Measurements from ENCODE around the gene PADI6. TPM values are rescaled to one million over a fixed set of nuclear protein-coding genes. Genes with fewer than 3 reads are reported as not detected.
"Not testable (repeated sequence)": the region's sequence is repeated elsewhere in the genome, so short reads cannot be mapped to it uniquely, and the experiment has no call there.

Gene PADI6
- total RNA-seq, 1 donor from 2014 or later, result not detected

DNA sequence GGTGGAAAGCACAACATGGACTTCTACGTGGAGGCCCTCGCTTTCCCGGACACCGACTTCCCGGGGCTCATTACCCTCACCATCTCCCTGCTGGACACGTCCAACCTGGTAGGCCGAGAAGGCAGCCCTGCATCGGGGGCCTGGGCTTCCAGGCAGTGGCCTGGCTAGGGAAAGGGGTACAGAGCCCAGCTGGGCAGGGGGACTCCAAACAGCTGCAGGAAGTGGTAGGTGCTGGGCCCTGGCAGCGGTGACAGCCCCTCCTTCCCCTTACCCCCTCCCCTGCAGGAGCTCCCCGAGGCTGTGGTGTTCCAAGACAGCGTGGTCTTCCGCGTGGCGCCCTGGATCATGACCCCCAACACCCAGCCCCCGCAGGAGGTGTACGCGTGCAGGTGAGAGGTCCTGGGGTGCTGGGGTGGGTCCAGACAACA, 30.0 kb upstream of the PADI6 start:
- Mint-ChIP-seq H3K4me1 (ENCODE audit: low read depth, unreplicated experiment) (no peaks in the 10 kb centered on the region), H3K4me3 (ENCODE audit: unreplicated experiment) (no peak overlapping the region), H3K27me3 (ENCODE audit: unreplicated experiment) (peaks cover 7% of the 10 kb centered on the region), H3K27ac (ENCODE audit: unreplicated experiment) (no peak overlapping the region), H3K36me3 (ENCODE audit: unreplicated experiment) (peaks cover 14% of the 10 kb centered on the region), H3K9me3 (ENCODE audit: unreplicated experiment) (peaks cover 10% of the 10 kb centered on the region)
- TF ChIP-seq, protein P1, sequence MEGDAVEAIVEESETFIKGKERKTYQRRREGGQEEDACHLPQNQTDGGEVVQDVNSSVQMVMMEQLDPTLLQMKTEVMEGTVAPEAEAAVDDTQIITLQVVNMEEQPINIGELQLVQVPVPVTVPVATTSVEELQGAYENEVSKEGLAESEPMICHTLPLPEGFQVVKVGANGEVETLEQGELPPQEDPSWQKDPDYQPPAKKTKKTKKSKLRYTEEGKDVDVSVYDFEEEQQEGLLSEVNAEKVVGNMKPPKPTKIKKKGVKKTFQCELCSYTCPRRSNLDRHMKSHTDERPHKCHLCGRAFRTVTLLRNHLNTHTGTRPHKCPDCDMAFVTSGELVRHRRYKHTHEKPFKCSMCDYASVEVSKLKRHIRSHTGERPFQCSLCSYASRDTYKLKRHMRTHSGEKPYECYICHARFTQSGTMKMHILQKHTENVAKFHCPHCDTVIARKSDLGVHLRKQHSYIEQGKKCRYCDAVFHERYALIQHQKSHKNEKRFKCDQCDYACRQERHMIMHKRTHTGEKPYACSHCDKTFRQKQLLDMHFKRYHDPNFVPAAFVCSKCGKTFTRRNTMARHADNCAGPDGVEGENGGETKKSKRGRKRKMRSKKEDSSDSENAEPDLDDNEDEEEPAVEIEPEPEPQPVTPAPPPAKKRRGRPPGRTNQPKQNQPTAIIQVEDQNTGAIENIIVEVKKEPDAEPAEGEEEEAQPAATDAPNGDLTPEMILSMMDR (IDR thresholded peaks at IDR 0.05; ENCODE audit: partially characterized antibody, unreplicated experiment), result no peak
- DNase-seq, result no peak

DNA sequence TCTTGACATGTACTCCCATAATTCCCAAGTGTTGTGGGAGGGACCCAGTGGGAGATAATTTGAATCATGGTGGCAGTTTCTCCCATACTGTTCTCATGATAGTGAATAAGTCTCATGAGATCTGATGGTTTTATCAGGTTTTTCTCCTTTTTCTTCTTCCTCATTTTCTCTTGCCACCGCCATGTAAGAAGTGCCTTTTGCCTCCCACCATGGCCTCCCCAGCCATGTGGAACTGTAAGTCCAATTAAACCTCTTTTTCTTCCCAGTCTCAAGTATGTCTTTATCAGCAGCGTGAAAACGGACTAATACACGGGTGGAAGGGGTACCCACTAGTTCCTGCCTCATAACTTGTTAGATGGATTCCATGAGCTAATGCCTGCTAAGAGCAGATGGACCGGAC, 26.5 kb upstream of the PADI6 start:
- not testable (repeated sequence) for H3K9me3 Mint-ChIP-seq (ENCODE audit: unreplicated experiment); H3K27me3 Mint-ChIP-seq (ENCODE audit: unreplicated experiment); H3K4me1 Mint-ChIP-seq (ENCODE audit: low read depth, unreplicated experiment); H3K4me3 Mint-ChIP-seq (ENCODE audit: unreplicated experiment); DNase-seq; H3K27ac Mint-ChIP-seq (ENCODE audit: unreplicated experiment)
- H3K36me3 Mint-ChIP-seq (ENCODE audit: unreplicated experiment), result peaks cover 14% of the 10 kb centered on the region

DNA sequence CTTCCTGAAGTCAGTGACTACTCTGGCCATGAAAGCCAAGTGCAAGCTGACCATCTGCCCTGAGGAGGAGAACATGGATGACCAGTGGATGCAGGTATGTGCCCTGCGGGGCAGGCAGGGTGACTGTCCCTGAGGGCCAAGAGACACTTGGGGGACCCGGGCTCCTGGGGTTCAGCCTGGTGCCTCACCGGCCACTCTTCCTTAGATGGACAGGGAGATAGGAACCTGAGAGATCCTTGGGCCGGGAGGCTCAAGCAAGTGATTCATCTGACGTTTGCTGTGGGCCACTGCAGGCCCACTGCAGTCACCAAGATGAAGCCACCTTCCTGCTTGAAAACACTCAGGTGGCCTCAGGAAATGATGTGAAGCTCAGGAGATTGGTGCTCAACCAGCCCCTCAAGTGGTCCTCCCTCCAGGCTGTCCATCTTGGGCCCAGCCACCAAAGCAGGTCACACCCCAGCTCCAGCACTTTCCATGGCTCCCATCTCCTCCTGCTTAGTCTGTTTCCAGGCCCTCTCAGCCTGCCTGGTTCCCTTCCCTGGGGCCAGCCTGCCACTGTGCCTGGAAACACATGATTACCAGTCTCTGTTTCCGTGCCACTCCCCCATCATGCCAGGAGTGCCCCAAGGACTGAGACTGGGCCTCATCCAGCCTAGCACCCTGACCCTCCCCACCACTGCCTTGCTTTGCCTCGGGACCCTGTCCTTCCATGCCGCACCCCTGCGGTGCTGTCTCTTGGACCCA, 25.8 kb upstream of the PADI6 start:
- H3K36me3 Mint-ChIP-seq (ENCODE audit: unreplicated experiment), result peaks cover 14% of the 10 kb centered on the region
- H3K4me1 Mint-ChIP-seq (ENCODE audit: low read depth, unreplicated experiment), result no peaks in the 10 kb centered on the region
- TF ChIP-seq, protein P1 (IDR thresholded peaks at IDR 0.05; ENCODE audit: partially characterized antibody, unreplicated experiment), result no peak
- no peak overlapping the region for H3K27ac Mint-ChIP-seq (ENCODE audit: unreplicated experiment)
- H3K9me3 Mint-ChIP-seq (ENCODE audit: unreplicated experiment), result peaks cover 7% of the 10 kb centered on the region
- DNase-seq, result no peak
- peaks cover 7% of the 10 kb centered on the region for H3K27me3 Mint-ChIP-seq (ENCODE audit: unreplicated experiment)
- no peak overlapping the region for H3K4me3 Mint-ChIP-seq (ENCODE audit: unreplicated experiment)

DNA sequence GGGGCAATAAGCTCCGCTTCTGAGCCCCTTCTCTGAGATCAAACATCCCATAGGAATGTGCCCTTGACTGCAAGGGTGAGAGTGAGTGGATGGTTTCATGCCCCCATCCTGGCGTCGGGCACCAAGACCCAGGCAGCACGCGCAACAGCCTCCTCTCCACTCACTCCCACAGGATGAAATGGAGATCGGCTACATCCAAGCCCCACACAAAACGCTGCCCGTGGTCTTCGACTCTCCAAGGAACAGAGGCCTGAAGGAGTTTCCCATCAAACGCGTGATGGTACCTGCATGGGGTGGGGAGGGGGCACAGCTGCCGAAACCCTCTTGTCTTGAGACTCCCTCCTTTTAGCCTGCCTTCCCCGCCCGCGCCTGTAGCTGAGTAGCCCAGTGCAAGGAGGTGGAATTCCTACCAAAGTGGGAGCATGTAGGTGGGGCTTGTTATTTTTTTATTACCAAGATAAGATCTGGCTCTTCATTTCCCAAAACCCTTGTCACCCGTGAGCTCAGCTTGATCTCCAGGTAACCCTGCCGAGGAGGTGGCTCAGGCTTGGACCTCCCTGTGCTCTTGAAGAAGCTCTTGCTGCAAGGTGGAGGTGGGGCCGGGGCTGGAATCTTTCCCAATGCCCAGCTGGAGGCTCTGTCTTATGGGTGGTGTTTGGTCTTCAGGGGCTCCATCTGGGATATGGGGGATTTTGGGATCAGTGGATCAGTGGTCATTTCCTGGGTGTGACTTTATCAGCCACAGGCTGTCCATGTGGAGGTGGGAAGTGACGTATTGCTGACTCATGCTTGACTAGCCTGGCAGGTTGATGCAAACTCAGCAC, 24.0 kb upstream of the PADI6 start:
- Mint-ChIP-seq H3K36me3 (ENCODE audit: unreplicated experiment) (peaks cover 14% of the 10 kb centered on the region), H3K27ac (ENCODE audit: unreplicated experiment) (no peak overlapping the region), H3K9me3 (ENCODE audit: unreplicated experiment) (peaks cover 7% of the 10 kb centered on the region), H3K4me3 (ENCODE audit: unreplicated experiment) (no peak overlapping the region), H3K27me3 (ENCODE audit: unreplicated experiment) (peaks cover 7% of the 10 kb centered on the region), H3K4me1 (ENCODE audit: low read depth, unreplicated experiment) (no peaks in the 10 kb centered on the region)
- no peak for DNase-seq
- TF ChIP-seq, protein P1 (IDR thresholded peaks at IDR 0.05; ENCODE audit: partially characterized antibody, unreplicated experiment), result no peak

DNA sequence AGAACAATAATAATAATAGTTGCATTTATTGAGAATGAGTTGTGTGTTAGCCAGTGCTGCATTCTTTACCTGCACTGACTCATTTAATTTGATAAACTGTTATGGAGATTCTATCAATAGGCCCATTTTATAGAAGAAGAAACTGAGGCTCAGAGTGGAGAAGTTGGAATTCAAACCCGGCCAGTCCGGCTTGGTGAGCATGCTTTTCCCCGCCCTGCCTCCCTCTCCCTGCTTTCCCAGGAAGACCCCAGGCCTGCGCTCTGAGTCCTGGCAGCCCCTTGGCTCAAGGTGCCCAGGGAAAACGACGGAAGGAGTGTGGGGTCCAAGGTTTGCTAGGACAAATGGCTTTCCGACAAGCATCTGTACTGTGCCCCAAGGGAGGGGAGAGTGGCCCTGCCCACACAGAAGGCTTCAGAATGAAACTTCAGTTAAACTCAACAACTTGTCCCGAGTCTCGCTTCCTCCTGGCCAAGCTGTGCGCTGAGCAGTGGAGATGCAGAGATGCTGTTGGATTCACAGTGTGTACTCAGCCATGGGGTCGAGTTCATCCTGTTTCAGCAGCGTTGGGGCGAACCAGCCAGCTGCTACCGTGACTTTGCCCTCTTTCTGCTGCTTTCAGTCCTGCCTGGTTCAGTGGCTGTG, 23.3 kb upstream of the PADI6 start:
- TF ChIP-seq, protein P1 (IDR thresholded peaks at IDR 0.05; ENCODE audit: partially characterized antibody, unreplicated experiment), result no peak
- Mint-ChIP-seq H3K27me3 (ENCODE audit: unreplicated experiment) (peaks cover 7% of the 10 kb centered on the region), H3K4me1 (ENCODE audit: low read depth, unreplicated experiment) (no peaks in the 10 kb centered on the region), H3K4me3 (ENCODE audit: unreplicated experiment) (no peak overlapping the region), H3K9me3 (ENCODE audit: unreplicated experiment) (peaks cover 7% of the 10 kb centered on the region), H3K36me3 (ENCODE audit: unreplicated experiment) (peaks cover 10% of the 10 kb centered on the region), H3K27ac (ENCODE audit: unreplicated experiment) (no peak overlapping the region)
- no peak for DNase-seq

Data from glutamatergic neuron (in vitro differentiated cells).